Astrocyte of the cerebellum (primary cell): ENCODE data around the gene CXorf49B.
"Not testable (repeated sequence)": the region's sequence is repeated elsewhere in the genome, so short reads cannot be mapped to it uniquely, and the experiment has no call there.

Experiments
- DNase-seq: peaks from one replicate; pipeline ENCODE4 v3.0.0-alpha.2; 2011; ENCODE audit warnings: low read depth
- H3K4me3 ChIP-seq: 2 replicates; pipeline ENCODE4 v1.5.1; 2011; ENCODE audit warnings: mild to moderate bottlenecking, low read depth, low read length, moderate library complexity
- CTCF ChIP-seq: IDR thresholded peaks from 2 replicates; pipeline ENCODE4 v1.5.1; 2012; ENCODE audit warnings: low read length, low read depth, moderate library complexity, mild to moderate bottlenecking; ENCODE audit errors: missing control alignments
- in situ Hi-C: cut with HindIII; loops from 2 replicates; pipeline ENCODE4 v1.10.0; 2017; ENCODE audit warnings: low sequenced_read_pairs

The CXorf49B gene

DNA sequence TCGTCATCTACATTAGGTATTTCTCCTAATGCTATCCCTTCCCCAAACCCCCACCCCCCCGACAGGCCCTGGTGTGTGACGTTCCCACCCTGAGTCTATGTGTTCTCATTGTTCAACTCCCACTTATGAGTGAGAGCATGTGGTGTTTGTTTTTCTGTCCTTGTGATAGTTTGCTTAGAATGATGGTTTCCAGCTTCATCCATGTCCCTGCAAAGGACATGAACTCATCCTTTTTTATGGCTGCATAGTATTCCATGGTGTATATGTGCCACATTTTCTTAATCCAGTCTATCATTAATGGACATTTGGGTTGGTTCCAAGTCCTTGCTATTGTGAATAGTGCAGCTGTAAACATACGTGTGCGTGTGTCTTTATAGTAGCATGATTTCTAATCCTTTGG, 43.3 kb downstream of the CXorf49B start:
- DNase-seq, H3K4me3 ChIP-seq, in situ Hi-C loops: not testable (repeated sequence)

- in situ Hi-C loops: no loop called here
- no peak for DNase-seq
- no peak overlapping the region for H3K4me3 ChIP-seq
- TF ChIP-seq CTCF: no peak
Measured at GRCh38 chrX:71809886-71810285, 46.7 kb downstream of the CXorf49B start.

GRCh38 chrX:71814123-71814912, 51.2 kb downstream of the CXorf49B start:
- DNase-seq: no peak
- no peak for TF ChIP-seq CTCF
- in situ Hi-C loops: no loop called here
- no peak overlapping the region for H3K4me3 ChIP-seq

DNA sequence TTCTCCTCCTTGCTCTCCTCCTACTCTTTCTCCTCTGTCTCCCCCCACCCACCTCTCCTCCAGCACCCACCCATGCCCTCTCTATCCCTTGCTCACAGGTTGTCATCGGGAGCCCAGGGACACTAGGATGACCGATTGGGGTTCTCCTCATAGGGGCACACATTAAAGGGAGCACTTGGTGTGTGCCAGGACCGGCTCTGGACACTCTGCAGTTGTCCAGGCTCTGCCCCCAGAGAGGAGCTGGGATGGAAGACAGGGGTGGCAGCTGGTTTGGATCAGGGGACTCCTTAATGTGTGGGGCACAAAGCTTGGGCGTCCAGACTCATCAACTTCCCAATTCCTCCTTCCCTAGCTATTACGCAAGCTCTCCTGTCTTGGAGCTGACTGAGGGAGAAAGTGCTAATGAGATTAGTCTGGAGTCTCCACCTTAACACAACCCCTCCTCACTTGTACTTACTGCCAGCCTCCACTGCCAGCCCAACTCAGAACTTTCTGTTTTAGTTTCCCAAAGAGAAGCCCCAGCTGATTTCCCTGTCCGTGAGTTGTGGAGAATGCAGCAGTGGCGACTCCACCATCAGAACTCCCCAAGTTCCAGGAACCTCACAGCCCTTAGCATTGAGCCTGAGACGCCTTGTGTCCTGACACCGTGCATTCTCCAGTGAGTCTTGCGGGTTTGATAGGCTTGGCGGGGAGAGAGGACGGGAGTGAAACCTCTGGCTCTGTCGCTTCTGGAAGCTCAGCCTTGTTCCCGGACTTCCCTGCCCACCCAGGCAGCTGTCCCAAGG, 52.2 kb downstream of the CXorf49B start:
- in situ Hi-C loops: no loop called here
- H3K4me3 ChIP-seq: no peak overlapping the region
- no peak for TF ChIP-seq CTCF
- no peak for DNase-seq

DNA sequence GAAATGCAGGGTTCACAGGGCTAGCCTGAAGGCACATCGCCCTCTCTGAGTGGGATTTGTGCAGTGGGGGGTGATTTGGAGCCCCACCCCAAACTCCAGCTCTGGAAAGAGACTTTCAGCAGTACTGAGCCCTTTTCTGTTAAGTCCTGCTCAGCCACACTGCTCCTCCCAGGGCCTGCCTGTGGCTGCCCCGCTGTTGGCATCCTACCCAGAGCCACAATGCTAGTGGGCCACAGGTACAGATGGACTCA, 52.7 kb downstream of the CXorf49B start:
- in situ Hi-C loops: no loop called here
- no peak overlapping the region for H3K4me3 ChIP-seq
- TF ChIP-seq CTCF: no peak
- DNase-seq: no peak
